Endodermal cell (in vitro differentiated cells): ENCODE data around the gene DDX19B. TPM values are rescaled to one million over a fixed set of nuclear protein-coding genes. Genes with fewer than 3 reads are reported as not detected.
A peak's percentile ranks its signal among the peaks of the same experiment; 100 is the strongest.

Source experiments
- DNase-seq: peaks from one replicate; pipeline ENCODE4 v3.0.0-alpha.2; 2017
- H3K27ac ChIP-seq: 2 replicates; pipeline ENCODE4 v1.5.1; 2013; ENCODE audit warnings: mild to moderate bottlenecking, low read depth, low read length, moderate library complexity
- H3K27me3 ChIP-seq: 2 replicates; pipeline ENCODE4 v1.6.1; 2013; ENCODE audit warnings: mild to moderate bottlenecking, low read length, moderate library complexity; ENCODE audit not compliant: insufficient read depth, control insufficient read depth, poor library complexity, severe bottlenecking
- H3K36me3 ChIP-seq: 2 replicates; pipeline ENCODE4 v1.7.0; 2013; ENCODE audit warnings: mild to moderate bottlenecking, low read length, moderate library complexity; ENCODE audit not compliant: control insufficient read depth, insufficient read depth
- H3K4me1 ChIP-seq: one replicate; pipeline ENCODE4 v1.7.0; 2013; ENCODE audit warnings: low read length; ENCODE audit not compliant: control insufficient read depth, insufficient read depth
- H3K4me3 ChIP-seq: 2 replicates; pipeline ENCODE4 v1.5.1; 2013; ENCODE audit warnings: mild to moderate bottlenecking, low read length, moderate library complexity
- H3K9ac ChIP-seq: 2 replicates; pipeline ENCODE4 v1.6.1; 2013; ENCODE audit warnings: mild to moderate bottlenecking, low read length, moderate library complexity; ENCODE audit not compliant: poor library complexity, severe bottlenecking; ENCODE audit errors: extremely low read depth
- H3K9me3 ChIP-seq: 2 replicates; pipeline ENCODE4 v1.6.1; 2013; ENCODE audit warnings: mild to moderate bottlenecking, low read length, moderate library complexity; ENCODE audit not compliant: control insufficient read depth
- H3K27ac Mint-ChIP-seq: 2 replicates; pipeline ENCODE4 v1.8.0; 2020; ENCODE audit warnings: mixed read lengths
- H3K27me3 Mint-ChIP-seq: 2 replicates; pipeline ENCODE4 v1.8.0; 2021; ENCODE audit warnings: mild to moderate bottlenecking, mixed read lengths; ENCODE audit not compliant: insufficient read depth
- H3K36me3 Mint-ChIP-seq: 2 replicates; pipeline ENCODE4 v1.8.0; 2020; ENCODE audit warnings: low read depth, mixed read lengths
- H3K4me1 Mint-ChIP-seq: 2 replicates; pipeline ENCODE4 v1.8.0; 2020; ENCODE audit warnings: mixed read lengths
- H3K4me3 Mint-ChIP-seq: 2 replicates; pipeline ENCODE4 v1.8.0; 2020; ENCODE audit warnings: mild to moderate bottlenecking, moderate library complexity, mixed read lengths
- H3K9me3 Mint-ChIP-seq: 2 replicates; pipeline ENCODE4 v1.8.0; 2020; ENCODE audit warnings: mild to moderate bottlenecking, mixed read lengths
- CTCF ChIP-seq: fragments of 200-600 bp; sonication (generic); conservative IDR thresholded peaks from 2 replicates; pipeline ENCODE4 v1.5.0; 2021; ENCODE audit warnings: antibody characterized with exemption, mild to moderate bottlenecking
- WGBS, 2 experiments: methylation state at CpG; one replicate each; pipeline versions ENCODE4 v1.1.5 to v1.1.7; 2013; ENCODE audit warnings: missing lambda C conversion rate in 2 of 2, mixed read lengths in 1 of 2; ENCODE audit not compliant: insufficient coverage in 1 of 2, insufficient read length in 1 of 2; 5-methylcytosine and 5-hydroxymethylcytosine counted together
- total RNA-seq, 2 donors: library from RNA; stranded (reverse); fragmentation: NEBNext Ultra II Directional in 1 of 2; extraction: Animal tissue kit (Norgen Biotek cat#: 25700) in 1 of 2; gene quantifications; 2 replicates in 1 of 2; 3 replicates in 1 of 2; pipeline ENCODE4 v1.2.1, GENCODE V29; 2021

Gene DDX19B
- total RNA-seq, 2 donors from 2014 or later, result 39.2 to 43.5 TPM

- Mint-ChIP-seq H3K4me3 (peak within 1 kb of the TSS; percentile 75), H3K27me3 (no peaks in the 10 kb centered on the region), H3K9me3 (no peaks in the 10 kb centered on the region), H3K27ac (peak within 1 kb of the TSS; percentile 94), H3K4me1 (peaks cover 6% of the 10 kb centered on the region), H3K36me3 (peaks cover 54% of the 10 kb centered on the region)
- 2% methylated on average over 31 to 65 of the region's 65 CpGs for WGBS, 2 experiments
- Histone ChIP-seq H3K36me3 (peaks cover 47% of the 10 kb centered on the region), H3K9ac (peak within 1 kb of the TSS; percentile 74), H3K9me3 (no peaks in the 10 kb centered on the region), H3K27me3 (no peaks in the 10 kb centered on the region), H3K4me3 (peak within 1 kb of the TSS; percentile 84), H3K4me1 (no peaks in the 10 kb centered on the region), H3K27ac (peak within 1 kb of the TSS; percentile 86)
- peak; percentile 98 for DNase-seq
- peak; percentile 94 for TF ChIP-seq CTCF
Measured at GRCh38 chr16:70251629-70252354, 47.2 kb upstream of the DDX19B start, which contains the start of gene EXOSC6. TSS of gene EXOSC6 (minus strand) at chr16:70251940. CDS start at chr16:70251900, 40 bp downstream.

GRCh38 chr16:70252355-70252988, 46.5 kb upstream of the DDX19B start:
- no peak overlapping the region for H3K9ac ChIP-seq
- 88 to 94% methylated on average over 14 to 21 of the region's 21 CpGs for WGBS, 2 experiments
- H3K36me3 ChIP-seq, result peaks cover 53% of the 10 kb centered on the region
- H3K4me3 Mint-ChIP-seq, result peak overlapping the region; percentile 75
- H3K4me1 Mint-ChIP-seq, result peaks cover 6% of the 10 kb centered on the region
- H3K9me3 ChIP-seq, result no peaks in the 10 kb centered on the region
- H3K27ac Mint-ChIP-seq, result peak overlapping the region; percentile 45
- H3K36me3 Mint-ChIP-seq, result peaks cover 58% of the 10 kb centered on the region
- TF ChIP-seq CTCF, result peak; percentile 82
- H3K9me3 Mint-ChIP-seq, result no peaks in the 10 kb centered on the region
- H3K4me1 ChIP-seq, result no peaks in the 10 kb centered on the region
- H3K27me3 Mint-ChIP-seq, result no peaks in the 10 kb centered on the region
- H3K4me3 ChIP-seq, result no peak overlapping the region
- H3K27ac ChIP-seq, result no peak overlapping the region
- peak; percentile 90 for DNase-seq
- no peaks in the 10 kb centered on the region for H3K27me3 ChIP-seq

- Mint-ChIP-seq H3K36me3 (peaks cover 64% of the 10 kb centered on the region), H3K4me1 (peaks cover 6% of the 10 kb centered on the region), H3K27ac (peak overlapping the region; percentile 81), H3K4me3 (no peak overlapping the region), H3K9me3 (no peaks in the 10 kb centered on the region), H3K27me3 (no peaks in the 10 kb centered on the region)
- WGBS, 2 experiments, result 91 to 94% methylated on average over 12 to 16 of the region's 16 CpGs
- H3K27me3 ChIP-seq, result no peaks in the 10 kb centered on the region
- no peaks in the 10 kb centered on the region for H3K4me1 ChIP-seq
- no peak overlapping the region for H3K4me3 ChIP-seq
- H3K9me3 ChIP-seq, result no peaks in the 10 kb centered on the region
- DNase-seq, result peak; percentile 90
- H3K9ac ChIP-seq, result no peak overlapping the region
- peak; percentile 75 for TF ChIP-seq CTCF
- H3K27ac ChIP-seq, result no peak overlapping the region
- H3K36me3 ChIP-seq, result peaks cover 63% of the 10 kb centered on the region
Measured at GRCh38 chr16:70253291-70254106, 45.5 kb upstream of the DDX19B start.
